Measurements from ENCODE around the gene ATOH8.

DNA sequence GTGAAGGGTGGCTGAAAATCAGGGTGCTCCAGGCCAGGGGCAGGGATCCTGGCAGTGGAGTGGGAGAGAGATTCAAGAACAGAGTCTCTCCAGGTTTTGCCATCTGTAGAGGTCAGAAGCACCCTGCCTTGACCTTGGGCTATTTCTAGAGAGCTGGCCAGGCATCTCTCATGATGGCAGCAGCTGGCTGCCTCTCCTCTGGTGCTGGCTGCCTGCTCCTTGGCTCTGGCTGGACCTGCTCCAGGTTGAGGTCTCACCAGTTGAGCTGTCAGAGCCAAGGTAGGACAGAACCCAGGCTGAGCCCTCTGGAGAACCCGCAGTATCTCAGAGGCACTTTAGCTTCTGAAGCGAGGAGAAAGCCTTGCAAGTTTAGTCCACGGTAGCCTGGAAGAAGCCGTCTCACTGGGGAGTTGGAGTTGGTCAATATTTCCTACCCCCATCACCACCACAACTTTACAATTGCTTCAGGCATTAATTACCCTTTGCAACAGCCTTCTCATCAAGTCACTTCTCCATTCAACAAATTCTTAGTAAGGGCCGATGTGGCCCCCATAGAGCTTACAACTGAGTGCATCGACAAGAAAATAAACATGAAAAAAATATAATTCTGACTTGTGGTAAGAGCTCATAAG is 34.1 kb upstream of the ATOH8 start:
- TF ChIP-seq, protein P1, sequence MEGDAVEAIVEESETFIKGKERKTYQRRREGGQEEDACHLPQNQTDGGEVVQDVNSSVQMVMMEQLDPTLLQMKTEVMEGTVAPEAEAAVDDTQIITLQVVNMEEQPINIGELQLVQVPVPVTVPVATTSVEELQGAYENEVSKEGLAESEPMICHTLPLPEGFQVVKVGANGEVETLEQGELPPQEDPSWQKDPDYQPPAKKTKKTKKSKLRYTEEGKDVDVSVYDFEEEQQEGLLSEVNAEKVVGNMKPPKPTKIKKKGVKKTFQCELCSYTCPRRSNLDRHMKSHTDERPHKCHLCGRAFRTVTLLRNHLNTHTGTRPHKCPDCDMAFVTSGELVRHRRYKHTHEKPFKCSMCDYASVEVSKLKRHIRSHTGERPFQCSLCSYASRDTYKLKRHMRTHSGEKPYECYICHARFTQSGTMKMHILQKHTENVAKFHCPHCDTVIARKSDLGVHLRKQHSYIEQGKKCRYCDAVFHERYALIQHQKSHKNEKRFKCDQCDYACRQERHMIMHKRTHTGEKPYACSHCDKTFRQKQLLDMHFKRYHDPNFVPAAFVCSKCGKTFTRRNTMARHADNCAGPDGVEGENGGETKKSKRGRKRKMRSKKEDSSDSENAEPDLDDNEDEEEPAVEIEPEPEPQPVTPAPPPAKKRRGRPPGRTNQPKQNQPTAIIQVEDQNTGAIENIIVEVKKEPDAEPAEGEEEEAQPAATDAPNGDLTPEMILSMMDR (IDR thresholded peaks at IDR 0.05) = no peak
- peak in 1 of 2 donors; percentile 31 for TF ChIP-seq POLR2A (IDR thresholded peaks at IDR 0.05)

All from thyroid gland (tissue), 4 donors.